Measurements from ENCODE around the gene RABGAP1L. TPM values are rescaled to one million over a fixed set of nuclear protein-coding genes. Genes with fewer than 3 reads are reported as not detected.

The RABGAP1L gene
- total and polyA plus RNA-seq, 10 of the 15 experiments (the other 5 are each of a cell fraction or from before 2014, with no cell fraction given): 5.8 to 194 (median 113) TPM

GRCh38 chr1:174989536-174990220 is 830.4 kb downstream of the RABGAP1L start (continued):
- TF ChIP-seq NR2F1 (conservative IDR thresholded peaks at IDR 0.05) (no peak), CHD1 (IDR thresholded peaks at IDR 0.05; ENCODE audit: low read depth, low read length) (no peak)

- H3K9ac ChIP-seq (ENCODE audit: control insufficient read depth, insufficient read depth, low read length): peak overlapping the region; percentile 48; the same call in 1 of the 2 replicates
- TF ChIP-seq MEF2B (IDR thresholded peaks at IDR 0.05; ENCODE audit: partially characterized antibody, poor library complexity, severe bottlenecking) (peak; percentile 11), RELB (IDR thresholded peaks at IDR 0.05; ENCODE audit: low read depth) (peak; percentile 58; the same call in 1 of the 2 replicates), NFYB (IDR thresholded peaks at IDR 0.05; ENCODE audit: insufficient read depth, low read depth, low read length) (peak; percentile 94), ASH2L (IDR thresholded peaks at IDR 0.05; ENCODE audit: borderline replicate concordance, low read depth) (peak; percentile 86; the same call in 1 of the 2 replicates), ESRRA (IDR thresholded peaks at IDR 0.05; ENCODE audit: low read length) (no peak), IKZF2 (IDR thresholded peaks at IDR 0.05) (peak; percentile 58 to 63; a peak in 3 of 4 replicates), TCF7 (IDR thresholded peaks at IDR 0.05; ENCODE audit: borderline replicate concordance) (no peak), EED (IDR thresholded peaks at IDR 0.05; ENCODE audit: low read depth) (peak; percentile 50; the same call in 1 of the 2 replicates), NR2C1 (IDR thresholded peaks at IDR 0.05) (no peak), MEF2A (IDR thresholded peaks at IDR 0.05; ENCODE audit: insufficient read depth, low read depth, low read length) (0 out of 2 replicates have a peak, but pooled peaks have one; percentile 37), SPI1 (IDR thresholded peaks at IDR 0.05; ENCODE audit: borderline replicate concordance, insufficient read depth, low read depth, low read length) (peak; percentile 55), IKZF1 (conservative IDR thresholded peaks at IDR 0.05) (peak; percentile 43; the same call in 1 of the 2 replicates), SRF (IDR thresholded peaks at IDR 0.05; ENCODE audit: low read depth in 2 of 2, low read length in 2 of 2) (no peak)
- ChIA-PET POLR2A (interaction anchor here (1.8 kb wide), 1 partner anchor 10 kb away, joined by 6 read pairs; no protein-coding TSS in a partner anchor), RAD21 (ENCODE audit: unreplicated experiment) (interaction anchor here (0.9 to 1.9 kb wide), 8 partner anchors 8 to 191 kb away, joined by 4 to 12 read pairs (median 6); partner anchors contain the start of gene MRPS14), SMC1A (ENCODE audit: uncharacterized antibody, unreplicated experiment) (interaction anchor here (1.0 to 2.4 kb wide), 15 partner anchors 9 to 199 kb away, joined by 3 to 24 read pairs (median 6); partner anchors contain the start of gene CACYBP), CTCF (interaction anchor here (1.0 to 2.4 kb wide), 7 partner anchors 8 to 221 kb away, joined by 3 to 21 read pairs (median 5); no protein-coding TSS in a partner anchor)
- H3K27me3 ChIP-seq (replicated peaks in 1 of 2; ENCODE audit: control insufficient read depth in 2 of 2, insufficient read depth in 2 of 2, low read length in 1 of 2): no peaks in the 10 kb centered on the region
- H3K4me1 ChIP-seq (ENCODE audit: control insufficient read depth, insufficient read depth, low read length): peaks cover 17% of the 10 kb centered on the region
- H3K4me3 ChIP-seq: peak overlapping the region; percentile 50
- H3K27ac ChIP-seq (ENCODE audit: control insufficient read depth, insufficient read depth): peak overlapping the region; percentile 73
- ATAC-seq (peak; percentile 75), DNase-seq (ENCODE audit: low read depth, low spot score) (no peak), FAIRE-seq (peak; percentile 52)
- no peaks in the 10 kb centered on the region for H3K79me2 ChIP-seq (ENCODE audit: control insufficient read depth, insufficient read depth, low read length)
- peak overlapping the region; percentile 25 for H2AFZ ChIP-seq (ENCODE audit: control insufficient read depth, low read depth, low read length)
- no peaks in the 10 kb centered on the region for H3K9me3 ChIP-seq (replicated peaks; ENCODE audit: control insufficient read depth, insufficient read depth, low read length)
- H3K36me3 ChIP-seq (ENCODE audit: control insufficient read depth in 2 of 2, insufficient read depth in 2 of 2, low read length in 1 of 2): peaks cover 0 to 3% of the 10 kb centered on the region in 2 experiments; a peak in 3 of 4 replicates
- WGBS (ENCODE audit: insufficient coverage, insufficient replicate concordance, low lambda C conversion rate, missing lambda C conversion rate): 8% methylated on average over 6 of the region's 6 CpGs
- peak overlapping the region; percentile 70 for H3K4me2 ChIP-seq (ENCODE audit: control insufficient read depth, insufficient read depth)
- intact Hi-C loops (cut with micrococcal nuclease; ENCODE audit: unreplicated experiment): loop anchor here (10.0 kb wide), 2 partner anchors 726 to 1166 kb away; partner anchors contain the start of genes CENPL and DARS2
- TSS peak; percentile 30 for BruUV-seq (replicated peaks)
- H4K20me1 ChIP-seq (ENCODE audit: control insufficient read depth, insufficient read depth): no peaks in the 10 kb centered on the region
- in situ Hi-C loops (cut with MboI): loop anchor here (10.0 kb wide), 1 partner anchor 726 kb away; no protein-coding TSS in a partner anchor
Observed at GRCh38 chr1:174990382-174990999, 831.2 kb downstream of the RABGAP1L start.

Data from GM12878 (cell line).